Measurements from ENCODE around the gene GOLGA8N.
"Not testable (repeated sequence)": the region's sequence is repeated elsewhere in the genome, so short reads cannot be mapped to it uniquely, and the experiment has no call there.

DNA sequence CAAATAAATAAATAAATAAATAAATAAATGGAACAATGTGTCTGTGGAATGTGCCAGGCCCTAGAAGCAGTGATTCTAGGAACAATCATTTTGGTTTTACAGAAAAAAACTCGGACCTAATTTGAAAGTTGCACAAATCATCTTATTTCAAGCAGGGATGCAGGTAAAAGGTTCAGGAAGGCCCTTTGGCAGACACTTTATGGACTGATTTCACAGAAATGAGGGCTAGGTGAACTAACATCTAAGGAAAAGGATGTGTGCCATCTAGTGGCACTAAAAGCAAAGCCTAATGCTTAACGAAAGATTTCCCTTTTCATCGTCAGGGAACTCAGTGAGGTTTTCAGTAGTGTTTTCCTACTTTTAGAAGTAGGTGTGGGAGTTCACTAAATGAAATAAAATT, 17.5 kb downstream of the GOLGA8N start:
- peak; percentile 10; the same call in 1 of the 2 replicates for TF ChIP-seq CTCF (conservative IDR thresholded peaks at IDR 0.05)
- not testable (repeated sequence) for TF ChIP-seq ZFX (IDR thresholded peaks at IDR 0.05)
